ENCODE results near the gene COX6B1. TPM values are rescaled to one million over a fixed set of nuclear protein-coding genes. Genes with fewer than 3 reads are reported as not detected.
"Not testable (repeated sequence)": the region's sequence is repeated elsewhere in the genome, so short reads cannot be mapped to it uniquely, and the experiment has no call there.

COX6B1 gene, protein sequence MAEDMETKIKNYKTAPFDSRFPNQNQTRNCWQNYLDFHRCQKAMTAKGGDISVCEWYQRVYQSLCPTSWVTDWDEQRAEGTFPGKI
- total RNA-seq, result 181 and 348 TPM in 2 replicates

GRCh38 chr19:35648017-35648961, at the start of gene COX6B1:
Gene COX6B1 (plus strand): TSS chr19:35648323. CDS start chr19:35651244, 2,921 bp downstream.
- DNase-seq (ENCODE audit: low read depth, low spot score), result peak; percentile 88

DNA sequence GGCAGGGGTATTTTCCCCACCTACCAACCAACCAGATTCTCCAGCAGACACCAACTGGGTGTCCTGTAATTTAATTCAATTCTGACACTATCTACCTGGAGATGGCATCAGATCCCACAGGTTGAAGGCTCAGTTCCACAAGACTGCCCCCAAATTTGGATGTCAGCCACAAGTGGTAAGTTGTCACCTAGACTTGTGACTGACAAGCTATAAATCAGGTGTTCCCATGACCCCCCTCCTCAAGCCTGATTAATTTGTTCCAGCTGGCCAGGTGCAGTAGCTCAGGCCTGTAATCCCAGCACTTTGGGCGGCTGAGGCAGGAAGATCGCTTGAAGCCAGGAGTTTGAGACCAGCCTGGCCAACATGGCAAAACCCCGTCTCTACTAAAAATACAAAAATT, 46.2 kb upstream of the COX6B1 start:
- DNase-seq (ENCODE audit: low read depth, low spot score), result no peak

- DNase-seq (ENCODE audit: low read depth, low spot score), result not testable (repeated sequence)
These were observed 43.7 kb upstream of the COX6B1 start for GRCh38 chr19:35604436-35604835.

GRCh38 chr19:35607170-35607569, 41.0 kb upstream of the COX6B1 start:
- DNase-seq (ENCODE audit: low read depth, low spot score), result not testable (repeated sequence)

DNA sequence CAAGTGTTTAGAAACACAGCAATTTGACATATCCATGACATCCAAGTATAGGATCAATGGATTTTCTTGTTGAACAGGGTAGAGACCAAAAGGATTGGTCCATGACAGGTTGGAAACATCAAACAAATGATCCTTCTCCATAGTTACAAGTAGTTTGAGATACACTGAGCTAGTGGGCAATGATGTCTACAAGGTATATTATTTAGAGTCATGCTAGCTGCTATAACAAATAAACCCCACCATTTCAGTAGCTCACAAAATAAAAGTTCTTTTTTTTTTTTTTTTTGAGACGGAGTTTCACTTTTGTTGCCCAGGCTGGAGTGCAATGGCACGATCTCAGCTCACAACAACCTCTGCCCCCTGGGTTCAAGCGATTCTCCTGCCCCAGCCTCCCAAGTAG, 40.5 kb upstream of the COX6B1 start:
- no peak for DNase-seq (ENCODE audit: low read depth, low spot score)

- DNase-seq (ENCODE audit: low read depth, low spot score), result no peak
These were observed 39.9 kb upstream of the COX6B1 start for GRCh38 chr19:35608251-35608650.

GRCh38 chr19:35609851-35610353, 38.2 kb upstream of the COX6B1 start:
- no peak for DNase-seq (ENCODE audit: low read depth, low spot score)

- no peak for DNase-seq (ENCODE audit: low read depth, low spot score)
These were observed 35.9 kb upstream of the COX6B1 start for GRCh38 chr19:35612224-35612558.

DNA sequence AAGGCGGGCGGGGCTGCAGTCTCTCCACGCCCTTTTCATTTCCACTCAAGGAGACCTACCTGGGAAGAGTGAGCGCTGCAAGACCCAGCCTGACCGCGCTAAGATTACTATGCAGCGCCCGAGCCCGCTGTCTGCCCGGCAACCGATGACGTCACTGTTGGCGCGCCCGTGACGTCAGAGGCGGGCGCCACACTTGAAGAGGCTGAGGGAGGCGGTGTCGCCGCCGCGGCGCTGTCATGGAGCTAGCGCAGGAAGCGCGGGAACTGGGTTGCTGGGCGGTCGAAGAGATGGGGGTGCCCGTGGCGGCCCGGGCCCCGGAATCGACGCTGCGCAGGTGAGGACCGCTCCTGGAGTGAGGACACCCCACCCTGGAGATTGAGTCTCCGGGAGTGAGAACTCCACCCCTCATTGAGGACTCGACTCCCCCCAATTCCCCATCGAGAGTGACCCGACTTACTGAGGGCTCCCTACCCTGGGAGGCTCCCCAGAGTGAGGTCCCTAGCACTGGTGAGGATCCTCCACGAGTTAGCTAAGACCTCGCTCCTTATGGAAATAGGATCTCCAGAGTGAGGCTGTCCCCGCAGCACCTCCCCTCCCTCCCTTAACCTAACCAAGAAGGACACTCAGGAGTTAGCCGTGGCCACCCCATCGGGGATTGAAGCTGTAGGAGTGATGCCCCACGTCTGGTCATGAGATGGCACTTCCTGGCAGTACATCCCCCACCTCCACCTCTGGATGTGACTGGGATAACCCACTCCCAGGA, 35.4 kb upstream of the COX6B1 start, which contains the start of gene HAUS5:
TSS of gene HAUS5 (plus strand) at position 177 of the 763 bp plus-strand sequence. CDS start at position 237, 60 bp downstream.
- peak; percentile 57 for DNase-seq (ENCODE audit: low read depth, low spot score)

DNA sequence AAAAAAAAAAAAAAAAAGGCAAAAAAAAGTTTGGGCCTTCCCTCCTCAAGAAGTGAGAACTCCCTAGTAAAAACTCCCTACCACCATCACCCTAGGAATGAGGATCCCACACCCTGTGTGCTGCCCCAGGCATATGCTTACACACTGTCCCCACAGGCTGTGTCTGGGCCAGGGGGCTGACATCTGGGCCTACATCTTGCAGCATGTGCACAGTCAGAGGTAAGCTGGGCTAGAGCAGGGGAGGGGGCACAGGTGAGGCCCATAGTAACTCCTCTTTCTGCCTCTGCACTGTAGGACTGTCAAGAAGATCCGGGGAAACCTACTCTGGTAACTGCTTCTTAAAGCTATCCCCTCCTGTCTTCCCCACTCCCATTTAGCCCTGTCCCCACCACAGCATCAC, 34.5 kb upstream of the COX6B1 start:
- no peak for DNase-seq (ENCODE audit: low read depth, low spot score)

DNA sequence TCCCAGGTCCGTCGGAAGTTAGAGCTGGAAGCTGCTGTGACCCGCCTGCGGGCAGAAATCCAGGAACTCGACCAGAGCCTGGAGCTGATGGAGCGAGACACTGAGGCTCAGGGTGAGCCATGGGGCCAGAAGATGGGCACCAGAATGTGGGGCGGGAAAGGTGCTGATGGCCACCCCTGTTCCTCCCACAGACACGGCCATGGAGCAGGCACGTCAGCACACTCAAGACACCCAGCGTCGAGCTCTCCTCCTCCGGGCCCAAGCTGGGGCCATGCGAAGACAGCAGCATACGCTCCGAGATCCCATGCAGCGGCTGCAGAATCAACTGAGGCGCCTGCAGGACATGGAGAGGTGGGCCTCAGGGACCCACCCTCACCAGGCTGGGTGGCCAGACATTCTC, 33.1 kb upstream of the COX6B1 start:
- no peak for DNase-seq (ENCODE audit: low read depth, low spot score)

GRCh38 chr19:35618857-35619256, 29.3 kb upstream of the COX6B1 start:
- DNase-seq (ENCODE audit: low read depth, low spot score), result no peak

- no peak for DNase-seq (ENCODE audit: low read depth, low spot score)
These were observed 28.7 kb upstream of the COX6B1 start for GRCh38 chr19:35619290-35619923.

GRCh38 chr19:35620001-35620400, 28.1 kb upstream of the COX6B1 start:
- no peak for DNase-seq (ENCODE audit: low read depth, low spot score)

DNA sequence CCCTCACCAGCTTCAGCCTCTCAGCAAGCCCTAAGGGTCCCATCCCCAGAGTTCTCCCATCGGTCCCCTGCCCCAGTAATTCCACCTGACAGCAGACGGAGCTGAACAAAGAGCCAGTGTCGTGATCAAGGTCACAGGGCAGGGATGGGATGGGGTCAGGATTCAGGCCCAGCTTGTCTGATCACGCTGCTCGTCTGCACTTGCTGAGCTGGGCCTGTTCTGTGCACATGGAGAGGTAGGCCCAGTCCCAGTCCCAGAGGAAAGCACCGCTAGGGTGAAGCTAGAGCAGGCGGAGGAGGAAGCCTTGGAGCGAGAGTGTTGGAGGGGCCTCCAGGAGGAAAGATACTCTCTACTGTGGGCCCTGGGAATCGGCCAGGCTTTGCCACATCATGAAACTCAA, 26.4 kb upstream of the COX6B1 start:
- no peak for DNase-seq (ENCODE audit: low read depth, low spot score)

- DNase-seq (ENCODE audit: low read depth, low spot score), result no peak
These were observed 25.4 kb upstream of the COX6B1 start for GRCh38 chr19:35622750-35623149.

- DNase-seq (ENCODE audit: low read depth, low spot score), result no peak
These were observed 24.7 kb upstream of the COX6B1 start for GRCh38 chr19:35623327-35624010.

GRCh38 chr19:35628264-35628564, 19.9 kb upstream of the COX6B1 start:
- no peak for DNase-seq (ENCODE audit: low read depth, low spot score)

- peak; percentile 95 for DNase-seq (ENCODE audit: low read depth, low spot score)
These were observed 19.4 kb upstream of the COX6B1 start, which contains the start of gene RBM42 for GRCh38 chr19:35628565-35629331. Gene RBM42 (plus strand): TSS chr19:35629036. CDS start chr19:35629154, 118 bp downstream.

DNA sequence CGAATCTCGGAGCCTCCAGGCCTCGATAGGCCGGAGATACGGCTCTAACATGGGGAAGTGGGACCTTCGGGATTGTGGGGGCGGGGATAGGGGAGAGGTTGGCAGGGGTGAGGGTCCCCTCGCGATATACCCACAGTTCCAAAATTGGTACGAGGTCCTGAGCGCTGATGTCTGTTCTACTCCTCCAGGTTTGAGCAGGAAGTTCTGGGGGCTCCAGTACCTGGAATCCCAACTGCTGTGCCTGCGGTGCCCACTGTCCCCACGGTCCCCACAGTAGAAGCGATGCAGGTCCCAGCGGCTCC, 18.8 kb upstream of the COX6B1 start:
- no peak for DNase-seq (ENCODE audit: low read depth, low spot score)
